ENCODE results near the gene SCN1B. TPM values are rescaled to one million over a fixed set of nuclear protein-coding genes. Genes with fewer than 3 reads are reported as not detected.
"Not testable (repeated sequence)": the region's sequence is repeated elsewhere in the genome, so short reads cannot be mapped to it uniquely, and the experiment has no call there.

Gene SCN1B
- total RNA-seq, 4 donors from 2014 or later = 0.60 to 14.2 (median 3.2) TPM

GRCh38 chr19:34995551-34995950 is 34.7 kb upstream of the SCN1B start:
- no peaks in the 10 kb centered on the region for H3K27me3 ChIP-seq
- in situ Hi-C loops (cut with MboI; ENCODE audit: low pct_ligation_motif_present in 1 of 4, low pct_unique_long_range_greater_than_20kb in 1 of 4, low sequenced_read_pairs in 3 of 4) (no loop called here), intact Hi-C loops (cut with DNase I; ENCODE audit: low total_unique reads) (no loop called here)
- no peak overlapping the region for H3K4me3 ChIP-seq
- TF ChIP-seq POLR2A (IDR thresholded peaks at IDR 0.05) = no peak
- TF ChIP-seq CTCF (IDR thresholded peaks at IDR 0.05) = no peak
- H3K4me1 ChIP-seq = peaks cover 12 to 55% (median 29%) of the 10 kb centered on the region in 4 donors
- no peaks in the 10 kb centered on the region for H3K9me3 ChIP-seq
- 62 to 68% methylated on average over 6 to 8 of the region's 8 CpGs for whole genome bisulfite sequencing, 2 donors (ENCODE audit: low coverage in 1 of 2)
- no peak for DNase-seq
- no peaks in the 10 kb centered on the region for H3K36me3 ChIP-seq
- H3K27ac ChIP-seq = peak overlapping the region; percentile 62 to 68 (median 63)

- WGBS, 2 donors (ENCODE audit: low coverage in 1 of 2) = 67 to 68% methylated on average over 7 to 8 of the region's 8 CpGs
- Histone ChIP-seq H3K27ac (peak overlapping the region; percentile 28 to 97 (median 62)), H3K4me3 (no peak overlapping the region), H3K4me1 (peaks cover 16 to 65% (median 36%) of the 10 kb centered on the region in 4 donors), H3K27me3 (no peaks in the 10 kb centered on the region), H3K36me3 (no peaks in the 10 kb centered on the region), H3K9me3 (no peaks in the 10 kb centered on the region)
- TF ChIP-seq POLR2AphosphoS5 (IDR thresholded peaks at IDR 0.05) (no peak), EP300 (IDR thresholded peaks at IDR 0.05; ENCODE audit: low read depth) (no peak), POLR2A (IDR thresholded peaks at IDR 0.05) (no peak)
- in situ Hi-C loops (cut with MboI; ENCODE audit: low pct_ligation_motif_present in 1 of 4, low pct_unique_long_range_greater_than_20kb in 1 of 4, low sequenced_read_pairs in 3 of 4) (no loop called here), intact Hi-C loops (cut with DNase I; ENCODE audit: low total_unique reads) (no loop called here)
- DNase-seq = no peak
These were observed 33.1 kb upstream of the SCN1B start for GRCh38 chr19:34997071-34997617.

GRCh38 chr19:34998224-34998623 is 32.0 kb upstream of the SCN1B start:
- H3K4me3 ChIP-seq; intact Hi-C loops (cut with DNase I; ENCODE audit: low total_unique reads); H3K27me3 ChIP-seq; in situ Hi-C loops (cut with MboI; ENCODE audit: low pct_ligation_motif_present in 1 of 4, low pct_unique_long_range_greater_than_20kb in 1 of 4, low sequenced_read_pairs in 3 of 4); H3K9me3 ChIP-seq; H3K36me3 ChIP-seq; DNase-seq: not testable (repeated sequence)
- Histone ChIP-seq H3K27ac (peak overlapping the region; percentile 95 to 98 (median 97)), H3K4me1 (peaks cover 16 to 76% (median 43%) of the 10 kb centered on the region in 4 donors)
- WGBS, 2 donors (ENCODE audit: low coverage in 1 of 2) = 88 to 96% methylated on average over 4 to 7 of the region's 7 CpGs

GRCh38 chr19:34998777-34999497 is 31.3 kb upstream of the SCN1B start:
- WGBS, 2 donors (ENCODE audit: low coverage in 1 of 2) = 39 to 44% methylated on average over 8 to 13 of the region's 13 CpGs
- Histone ChIP-seq H3K27ac (peak overlapping the region; percentile 95 to 98 (median 97)), H3K36me3 (no peaks in the 10 kb centered on the region), H3K4me1 (peaks cover 16 to 83% (median 50%) of the 10 kb centered on the region in 4 donors), H3K4me3 (peak overlapping the region; percentile 60 to 81 (median 75)), H3K9me3 (no peaks in the 10 kb centered on the region), H3K27me3 (no peaks in the 10 kb centered on the region)
- no peak for TF ChIP-seq POLR2AphosphoS5 (IDR thresholded peaks at IDR 0.05)
- TF ChIP-seq CTCF (IDR thresholded peaks at IDR 0.05) = no peak
- TF ChIP-seq POLR2A (IDR thresholded peaks at IDR 0.05) = no peak
- TF ChIP-seq EP300 (IDR thresholded peaks at IDR 0.05; ENCODE audit: low read depth) = no peak
- DNase-seq = no peak
- intact Hi-C loops (cut with DNase I; ENCODE audit: low total_unique reads) = no loop called here
- in situ Hi-C loops (cut with MboI; ENCODE audit: low pct_ligation_motif_present in 1 of 4, low pct_unique_long_range_greater_than_20kb in 1 of 4, low sequenced_read_pairs in 3 of 4) = no loop called here

GRCh38 chr19:34999498-35000337 is 30.6 kb upstream of the SCN1B start, which contains the start of gene GRAMD1A:
GRAMD1A (plus strand) TSS chr19:35000323; CDS start chr19:35000479, 156 bp downstream.
- H3K4me3 ChIP-seq = peak within 1 kb of the TSS; percentile 60 to 95 (median 80)
- H3K9me3 ChIP-seq = no peaks in the 10 kb centered on the region
- intact Hi-C loops (cut with DNase I; ENCODE audit: low total_unique reads) (no loop called here), in situ Hi-C loops (cut with MboI; ENCODE audit: low pct_ligation_motif_present in 1 of 4, low pct_unique_long_range_greater_than_20kb in 1 of 4, low sequenced_read_pairs in 3 of 4) (no loop called here)
- WGBS, 2 donors (ENCODE audit: low coverage in 1 of 2) = 1% methylated on average over 25 of the region's 45 CpGs; no CpG with 5 or more reads in 1 of the 2 donors
- peak; percentile 91 for DNase-seq
- no peaks in the 10 kb centered on the region for H3K36me3 ChIP-seq
- TF ChIP-seq CTCF (IDR thresholded peaks at IDR 0.05) (no peak), POLR2A (IDR thresholded peaks at IDR 0.05) (peak; percentile 88), POLR2AphosphoS5 (IDR thresholded peaks at IDR 0.05) (peak; percentile 85 to 89 (median 86))
- peaks cover 12 to 83% (median 53%) of the 10 kb centered on the region in 4 donors for H3K4me1 ChIP-seq
- H3K27ac ChIP-seq = peak within 1 kb of the TSS; percentile 95 to 98 (median 97)
- H3K27me3 ChIP-seq = no peaks in the 10 kb centered on the region

All from transverse colon (tissue), 4 donors.